NCI-H2081 treated with DMSO at 0.1 percent for 48 hours (cell line): ENCODE results near the gene SPRYD7.
"Not testable (repeated sequence)": the region's sequence is repeated elsewhere in the genome, so short reads cannot be mapped to it uniquely, and the experiment has no call there.

Source experiments
- DNase-seq: peaks from one replicate; lab custom pipeline; 2025; lab: John Stamatoyannopoulos, UW

The SPRYD7 gene

GRCh38 chr13:49932868-49933267, 3.3 kb downstream of the SPRYD7 start:
- no peak for DNase-seq

GRCh38 chr13:49932066-49932465, 4.1 kb downstream of the SPRYD7 start:
- no peak for DNase-seq

- DNase-seq: no peak
Measured at GRCh38 chr13:49927755-49928154, 8.4 kb downstream of the SPRYD7 start.

GRCh38 chr13:49925881-49926418, 10.2 kb downstream of the SPRYD7 start:
- no peak for DNase-seq

GRCh38 chr13:49922301-49922700, 13.8 kb downstream of the SPRYD7 start:
- no peak for DNase-seq

GRCh38 chr13:49920969-49921368, 15.2 kb downstream of the SPRYD7 start:
- DNase-seq: not testable (repeated sequence)

- not testable (repeated sequence) for DNase-seq
Measured at GRCh38 chr13:49918106-49918505, 18.0 kb downstream of the SPRYD7 start.

DNA sequence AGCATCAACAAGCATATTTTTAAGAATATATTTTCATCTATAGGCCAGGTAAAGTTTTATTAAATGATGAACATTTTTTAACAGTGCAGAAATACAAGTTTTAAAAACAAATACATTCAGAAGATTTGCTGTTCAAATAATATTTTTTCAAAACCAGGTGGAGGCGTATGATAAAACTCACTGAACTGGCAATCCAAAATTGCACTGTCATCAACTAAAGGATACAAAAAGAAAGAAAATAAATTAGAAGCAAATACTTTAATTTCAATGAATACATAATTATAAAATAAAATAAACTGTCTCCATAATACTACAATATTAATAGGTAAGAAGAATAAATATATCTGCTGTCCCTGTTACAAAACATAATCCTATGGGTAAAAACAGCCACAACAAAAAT, 21.2 kb downstream of the SPRYD7 start:
- no peak for DNase-seq

DNA sequence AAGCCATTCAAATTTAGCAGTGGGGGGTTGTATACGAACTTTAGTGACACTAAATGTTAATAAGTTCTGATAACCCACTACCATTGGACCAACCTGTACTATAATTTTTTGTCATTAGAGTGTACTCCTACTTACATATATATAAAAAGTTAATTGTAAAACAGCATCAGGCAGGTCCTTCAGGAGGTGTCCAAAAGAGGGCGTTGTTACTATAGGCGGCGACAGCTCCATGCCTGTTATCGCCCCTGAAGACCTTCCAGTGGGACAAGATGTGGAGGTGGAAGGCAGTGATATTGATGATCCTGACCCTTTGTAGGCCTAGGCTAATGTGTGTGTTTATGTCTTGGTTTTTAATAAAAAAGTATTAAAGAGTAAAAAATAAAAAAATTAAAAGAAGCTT, 27.5 kb downstream of the SPRYD7 start:
- no peak for DNase-seq

DNA sequence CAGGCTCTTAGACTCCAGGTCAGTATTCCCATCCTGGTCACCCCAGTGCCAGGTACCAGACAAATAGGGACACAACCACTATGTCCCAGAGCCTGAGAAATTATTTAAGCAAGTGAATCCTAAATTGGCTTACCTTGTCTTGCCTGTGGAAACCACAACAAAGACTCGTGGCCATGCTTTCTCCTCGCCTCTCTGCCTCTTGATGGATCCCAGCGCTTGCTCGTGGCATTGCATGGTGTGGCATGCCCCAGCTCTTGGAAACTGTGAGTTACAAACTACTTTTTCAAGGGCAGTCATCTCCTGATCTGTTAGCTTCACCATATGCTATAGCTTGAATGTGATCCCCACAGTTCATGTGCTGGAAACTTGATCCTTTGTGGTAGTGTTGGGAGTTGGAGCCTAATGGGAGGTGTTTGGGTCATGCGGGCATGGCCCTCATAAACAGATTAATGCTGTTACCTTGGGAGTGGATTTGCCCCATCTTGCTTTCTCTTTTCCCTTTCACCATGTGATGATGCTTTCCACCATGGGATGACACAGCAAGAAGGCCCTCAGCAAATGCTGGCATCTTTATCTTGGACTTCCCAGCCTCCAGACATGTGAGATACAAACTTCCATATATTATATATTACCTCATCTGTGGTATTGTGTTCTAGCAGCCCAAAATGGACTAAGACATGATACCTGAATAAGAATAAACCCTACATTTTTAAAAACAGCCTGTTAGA, 31.2 kb downstream of the SPRYD7 start:
- DNase-seq: no peak

- DNase-seq: no peak
Measured at GRCh38 chr13:49898792-49899191, 37.3 kb downstream of the SPRYD7 start.

- no peak for DNase-seq
Measured at GRCh38 chr13:49897713-49898112, 38.4 kb downstream of the SPRYD7 start.

DNA sequence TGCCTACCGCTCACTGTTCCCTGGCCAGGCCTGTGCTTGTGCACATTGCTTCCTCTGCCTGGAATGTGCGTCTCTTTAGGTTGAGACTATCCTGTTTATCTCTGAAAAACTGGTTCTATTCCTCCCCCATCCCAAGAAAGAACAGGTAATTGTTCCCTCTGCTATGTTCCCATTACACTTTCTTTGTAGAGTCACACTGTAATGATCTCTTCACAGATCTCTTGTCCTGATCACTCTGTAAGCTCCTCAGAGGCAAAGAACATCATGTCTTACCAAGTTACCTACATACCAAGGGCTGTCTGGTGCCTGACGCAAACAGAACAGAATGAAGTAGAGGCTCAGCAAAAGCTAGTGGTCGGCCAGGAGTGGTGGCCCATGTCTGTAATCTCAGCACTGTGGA, 40.3 kb downstream of the SPRYD7 start:
- no peak for DNase-seq

- DNase-seq: no peak
Measured at GRCh38 chr13:49893591-49893990, 42.5 kb downstream of the SPRYD7 start.

DNA sequence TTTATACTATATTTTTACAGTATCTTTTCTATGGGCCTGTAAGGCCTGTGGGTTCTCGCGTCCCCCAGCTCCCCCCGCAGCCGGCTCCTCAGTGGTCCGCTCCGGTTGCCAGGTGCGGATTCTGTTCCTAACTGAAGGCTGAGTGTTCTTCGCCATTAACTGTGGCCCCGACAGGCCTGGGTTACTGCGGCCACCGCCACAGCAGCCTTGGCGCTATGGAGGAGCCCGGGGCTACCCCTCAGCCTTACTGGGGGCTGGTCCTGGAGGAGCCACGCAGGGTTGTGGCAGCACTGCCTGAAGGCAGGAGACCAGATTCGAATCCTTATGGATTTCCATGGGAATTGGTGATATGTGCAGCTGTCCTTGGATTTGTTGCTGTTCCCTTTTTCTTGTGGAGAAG, 45.8 kb downstream of the SPRYD7 start:
- no peak for DNase-seq

- DNase-seq: no peak
Measured at GRCh38 chr13:49878682-49879081, 57.5 kb downstream of the SPRYD7 start.

- no peak for DNase-seq
Measured at GRCh38 chr13:49877629-49878218, 58.4 kb downstream of the SPRYD7 start.

- DNase-seq: no peak
Measured at GRCh38 chr13:49874430-49874829, 61.7 kb downstream of the SPRYD7 start.

DNA sequence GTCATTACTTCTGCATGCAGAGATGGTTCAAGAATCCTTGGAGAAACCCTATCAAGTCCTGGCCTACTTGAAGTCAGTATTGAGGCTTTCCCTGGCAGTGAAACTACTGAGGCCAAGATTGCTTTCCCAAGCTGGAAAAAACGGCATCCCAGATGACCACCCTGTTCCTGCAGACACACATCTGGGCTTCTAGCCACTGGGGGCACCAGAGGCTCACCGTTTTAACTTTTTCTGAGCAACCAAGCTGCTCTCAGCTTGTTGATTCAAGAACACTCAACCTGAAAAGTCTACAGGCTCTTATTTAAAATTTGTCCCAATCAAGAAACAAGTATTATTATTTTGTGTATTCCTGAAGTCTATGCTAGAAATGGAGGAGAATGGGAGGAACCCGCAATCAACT, 66.6 kb downstream of the SPRYD7 start:
- DNase-seq: no peak

DNA sequence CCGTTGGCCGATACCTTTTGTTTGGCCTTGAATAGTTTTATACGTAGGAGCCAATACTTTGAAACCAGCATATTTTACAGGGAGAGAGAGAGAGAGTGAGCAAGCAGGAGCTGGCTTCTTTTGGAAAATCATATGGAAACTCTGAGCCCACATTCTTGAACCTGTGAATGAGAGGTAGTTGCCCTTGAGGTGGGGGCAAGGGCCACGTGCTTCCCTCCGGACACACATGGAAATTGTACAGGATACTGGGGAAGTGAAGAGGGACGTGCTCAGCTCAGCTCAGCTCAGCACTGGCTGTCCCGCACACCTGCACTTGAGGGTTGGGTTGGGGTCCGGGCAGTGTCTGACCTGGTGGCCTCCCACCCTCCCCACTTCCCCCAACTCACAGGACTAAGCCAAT, 68.3 kb downstream of the SPRYD7 start:
- no peak for DNase-seq

GRCh38 chr13:49865218-49865617, 70.9 kb downstream of the SPRYD7 start:
- no peak for DNase-seq

DNA sequence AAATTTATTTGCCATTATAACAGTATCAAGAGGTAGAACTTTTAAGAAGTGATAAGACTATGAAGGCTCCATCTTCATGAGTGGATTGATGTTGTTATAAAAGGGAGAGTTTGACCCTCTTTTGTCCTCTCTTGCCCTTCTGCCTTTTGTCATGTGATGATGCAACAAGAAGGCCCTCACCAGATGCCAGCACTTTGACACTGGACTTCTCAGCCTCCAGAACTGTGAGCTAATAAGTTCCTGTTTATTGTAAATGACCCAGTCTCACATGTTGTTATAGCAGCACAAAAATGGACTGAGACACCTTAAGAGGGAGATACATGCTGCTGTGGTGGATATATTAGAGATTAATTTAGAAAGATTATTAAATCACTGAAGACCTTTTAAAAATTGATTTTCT, 71.6 kb downstream of the SPRYD7 start:
- DNase-seq: no peak
